ENCODE results near the gene KIAA0513.

The KIAA0513 gene

DNA sequence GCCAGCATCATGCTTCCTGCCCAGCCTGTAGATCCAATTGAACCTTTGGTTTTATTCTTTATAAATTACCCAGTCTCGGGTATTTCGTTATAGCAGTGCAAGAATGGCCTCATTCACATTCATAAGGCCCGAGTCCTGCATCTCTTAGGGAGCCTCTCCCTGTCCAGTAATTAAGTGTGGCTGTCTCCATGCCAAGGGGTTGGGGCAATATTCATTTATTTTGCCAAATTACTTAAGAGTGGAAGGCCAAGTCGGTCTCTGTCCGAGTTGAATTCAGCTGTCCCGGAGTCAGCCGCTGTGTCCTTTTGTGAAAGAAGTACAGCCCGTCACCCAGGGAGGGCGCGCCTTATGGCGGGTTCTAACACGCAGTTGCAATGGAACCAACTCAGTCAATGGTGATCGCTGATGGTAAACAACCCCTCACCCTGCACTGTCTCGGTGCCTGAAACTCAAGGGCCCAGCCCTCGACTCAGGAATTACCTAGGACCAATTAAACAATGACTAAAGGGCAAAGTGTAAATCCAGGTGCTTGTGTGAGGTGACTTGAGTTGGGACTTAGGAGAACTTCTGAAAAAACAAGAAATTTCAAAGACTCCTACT is 22.2 kb downstream of the KIAA0513 start:
- TF ChIP-seq, protein P1, sequence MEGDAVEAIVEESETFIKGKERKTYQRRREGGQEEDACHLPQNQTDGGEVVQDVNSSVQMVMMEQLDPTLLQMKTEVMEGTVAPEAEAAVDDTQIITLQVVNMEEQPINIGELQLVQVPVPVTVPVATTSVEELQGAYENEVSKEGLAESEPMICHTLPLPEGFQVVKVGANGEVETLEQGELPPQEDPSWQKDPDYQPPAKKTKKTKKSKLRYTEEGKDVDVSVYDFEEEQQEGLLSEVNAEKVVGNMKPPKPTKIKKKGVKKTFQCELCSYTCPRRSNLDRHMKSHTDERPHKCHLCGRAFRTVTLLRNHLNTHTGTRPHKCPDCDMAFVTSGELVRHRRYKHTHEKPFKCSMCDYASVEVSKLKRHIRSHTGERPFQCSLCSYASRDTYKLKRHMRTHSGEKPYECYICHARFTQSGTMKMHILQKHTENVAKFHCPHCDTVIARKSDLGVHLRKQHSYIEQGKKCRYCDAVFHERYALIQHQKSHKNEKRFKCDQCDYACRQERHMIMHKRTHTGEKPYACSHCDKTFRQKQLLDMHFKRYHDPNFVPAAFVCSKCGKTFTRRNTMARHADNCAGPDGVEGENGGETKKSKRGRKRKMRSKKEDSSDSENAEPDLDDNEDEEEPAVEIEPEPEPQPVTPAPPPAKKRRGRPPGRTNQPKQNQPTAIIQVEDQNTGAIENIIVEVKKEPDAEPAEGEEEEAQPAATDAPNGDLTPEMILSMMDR (IDR thresholded peaks at IDR 0.05; ENCODE audit: insufficient read depth, low read length, poor library complexity, severe bottlenecking): no peak
- no peak for TF ChIP-seq EZH2phosphoT487 (conservative IDR thresholded peaks at IDR 0.05; ENCODE audit: low read length)
- Histone ChIP-seq H3K79me2 (ENCODE audit: insufficient read depth, low read length) (no peaks in the 10 kb centered on the region), H3F3A (ENCODE audit: insufficient read depth) (no peaks in the 10 kb centered on the region), H3K9me2 (replicated peaks; ENCODE audit: insufficient read depth, low read length) (no peaks in the 10 kb centered on the region), H4K20me1 (ENCODE audit: low read depth, low read length) (no peaks in the 10 kb centered on the region), H3K9ac (ENCODE audit: low read length) (no peak overlapping the region), H3K9me3 (ENCODE audit: insufficient read depth, low read length) (no peaks in the 10 kb centered on the region), H2AFZ (ENCODE audit: low read depth, low read length, severe bottlenecking) (no peak overlapping the region), H3K4me2 (ENCODE audit: low read depth, low read length, poor library complexity, severe bottlenecking) (no peak overlapping the region), H3K27ac (ENCODE audit: low read depth, low read length) (no peak overlapping the region), H3K36me3 (ENCODE audit: low read length) (no peaks in the 10 kb centered on the region), H3K27me3 (ENCODE audit: low read length) (no peaks in the 10 kb centered on the region), H3K4me3 (ENCODE audit: insufficient read depth, low read length, poor library complexity, severe bottlenecking) (no peak overlapping the region)

GRCh38 chr16:85051067-85051581 is 23.5 kb downstream of the KIAA0513 start:
- no peaks in the 10 kb centered on the region for H3K79me2 ChIP-seq (ENCODE audit: insufficient read depth, low read length)
- H2AFZ ChIP-seq (ENCODE audit: low read depth, low read length, severe bottlenecking): no peak overlapping the region
- no peak overlapping the region for H3K27ac ChIP-seq (ENCODE audit: low read depth, low read length)
- H3F3A ChIP-seq (ENCODE audit: insufficient read depth): no peaks in the 10 kb centered on the region
- no peak overlapping the region for H3K4me2 ChIP-seq (ENCODE audit: low read depth, low read length, poor library complexity, severe bottlenecking)
- no peaks in the 10 kb centered on the region for H3K27me3 ChIP-seq (ENCODE audit: low read length)
- no peaks in the 10 kb centered on the region for H3K9me2 ChIP-seq (replicated peaks; ENCODE audit: insufficient read depth, low read length)
- no peak for TF ChIP-seq EZH2phosphoT487 (conservative IDR thresholded peaks at IDR 0.05; ENCODE audit: low read length)
- TF ChIP-seq, protein P1 (IDR thresholded peaks at IDR 0.05; ENCODE audit: insufficient read depth, low read length, poor library complexity, severe bottlenecking): no peak
- no peak overlapping the region for H3K4me3 ChIP-seq (ENCODE audit: insufficient read depth, low read length, poor library complexity, severe bottlenecking)
- no peaks in the 10 kb centered on the region for H3K9me3 ChIP-seq (ENCODE audit: insufficient read depth, low read length)
- H3K9ac ChIP-seq (ENCODE audit: low read length): no peak overlapping the region
- no peaks in the 10 kb centered on the region for H4K20me1 ChIP-seq (ENCODE audit: low read depth, low read length)
- no peaks in the 10 kb centered on the region for H3K36me3 ChIP-seq (ENCODE audit: low read length)

GRCh38 chr16:85051683-85052082 is 24.1 kb downstream of the KIAA0513 start:
- Histone ChIP-seq H3K4me2 (ENCODE audit: low read depth, low read length, poor library complexity, severe bottlenecking) (no peak overlapping the region), H3F3A (ENCODE audit: insufficient read depth) (no peaks in the 10 kb centered on the region), H3K27me3 (ENCODE audit: low read length) (no peaks in the 10 kb centered on the region)

More at GRCh38 chr16:85051683-85052082, 24.1 kb downstream of the KIAA0513 start:
- Histone ChIP-seq H3K9ac (ENCODE audit: low read length) (no peak overlapping the region), H4K20me1 (ENCODE audit: low read depth, low read length) (no peaks in the 10 kb centered on the region), H3K9me3 (ENCODE audit: insufficient read depth, low read length) (no peaks in the 10 kb centered on the region), H3K36me3 (ENCODE audit: low read length) (no peaks in the 10 kb centered on the region), H3K79me2 (ENCODE audit: insufficient read depth, low read length) (no peaks in the 10 kb centered on the region), H2AFZ (ENCODE audit: low read depth, low read length, severe bottlenecking) (no peak overlapping the region), H3K9me2 (replicated peaks; ENCODE audit: insufficient read depth, low read length) (no peaks in the 10 kb centered on the region), H3K27ac (ENCODE audit: low read depth, low read length) (no peak overlapping the region), H3K4me3 (ENCODE audit: insufficient read depth, low read length, poor library complexity, severe bottlenecking) (no peak overlapping the region)
- no peak for TF ChIP-seq EZH2phosphoT487 (conservative IDR thresholded peaks at IDR 0.05; ENCODE audit: low read length)
- TF ChIP-seq, protein P1 (IDR thresholded peaks at IDR 0.05; ENCODE audit: insufficient read depth, low read length, poor library complexity, severe bottlenecking): no peak
